Uterus (tissue), 2 donors: ENCODE results near the gene ZNF138.

ENCODE experiments used
- CTCF ChIP-seq, 4 experiments: fragments of 200-600 bp in 2 of 4; fragments of 450-650 bp in 2 of 4; sonication (generic) in 2 of 4; IDR thresholded peaks; one replicate each; pipeline ENCODE4 v1.5.1; 2016 to 2019; ENCODE audit warnings: antibody characterized with exemption in 4 of 4, mild to moderate bottlenecking in 2 of 4, moderate library complexity in 1 of 4
- POLR2A ChIP-seq, 2 donors: fragments of 450-650 bp; IDR thresholded peaks; one replicate each; pipeline ENCODE4 v1.6.1; 2016; ENCODE audit warnings: antibody characterized with exemption in 2 of 2, mild to moderate bottlenecking in 1 of 2, moderate library complexity in 1 of 2

GRCh38 chr7:64868499-64868898 lies 74.3 kb downstream of the ZNF138 start:
- TF ChIP-seq CTCF (IDR thresholded peaks at IDR 0.05) (no peak), POLR2A (IDR thresholded peaks at IDR 0.05) (no peak)
